CD8-positive, alpha-beta memory T cell (primary cell): Measurements from ENCODE around the gene FLYWCH1. TPM values are rescaled to one million over a fixed set of nuclear protein-coding genes. Genes with fewer than 3 reads are reported as not detected.
"Not testable (repeated sequence)": the region's sequence is repeated elsewhere in the genome, so short reads cannot be mapped to it uniquely, and the experiment has no call there.

Experiments used
- CTCF ChIA-PET: fragments of 350-600 bp; sonication (Branson Sonifier 250); formaldehyde crosslinking; loops from one replicate; lab custom pipeline; 2021; ENCODE audit warnings: antibody characterized with exemption; lab: Charles Lee
- POLR2A ChIA-PET: fragments of 350-600 bp; sonication (Branson Sonifier 250); formaldehyde crosslinking; loops from one replicate; lab custom pipeline; 2021; ENCODE audit warnings: antibody characterized with exemption; lab: Charles Lee
- DNase-seq, 5 donors: peaks; one replicate each; pipeline versions ENCODE4 v3.0.0 to v3.0.0-alpha.2; 2020 to 2022; ENCODE audit warnings: mixed read lengths in 1 of 5
- H3K27ac ChIP-seq: one replicate; pipeline ENCODE4 v1.7.0; 2013; ENCODE audit warnings: low read depth, mild to moderate bottlenecking, low read length, moderate library complexity
- H3K27me3 ChIP-seq: 2 replicates; pipeline ENCODE4 v1.7.0; 2013; ENCODE audit warnings: low read length, mild to moderate bottlenecking; ENCODE audit not compliant: insufficient read depth, poor library complexity, severe bottlenecking
- H3K36me3 ChIP-seq: 2 replicates; pipeline ENCODE4 v1.7.0; 2013; ENCODE audit warnings: mild to moderate bottlenecking, low read length, moderate library complexity; ENCODE audit not compliant: insufficient read depth
- H3K4me1 ChIP-seq: 2 replicates; pipeline ENCODE4 v1.7.0; 2013; ENCODE audit warnings: mild to moderate bottlenecking, low read length, moderate library complexity; ENCODE audit not compliant: insufficient read depth
- H3K4me3 ChIP-seq: 2 replicates; pipeline ENCODE4 v1.7.0; 2013; ENCODE audit warnings: mild to moderate bottlenecking, low read length
- H3K9me3 ChIP-seq: 2 replicates; pipeline ENCODE4 v1.7.0; 2013; ENCODE audit warnings: mild to moderate bottlenecking, low read length
- H3K27ac Mint-ChIP-seq, 8 donors: one replicate each; pipeline ENCODE4 v1.8.0; 2020 to 2021; ENCODE audit warnings: mixed read lengths in 8 of 8, mild to moderate bottlenecking in 6 of 8, inconsistent platforms in 3 of 8, moderate library complexity in 3 of 8
- H3K27me3 Mint-ChIP-seq, 2 donors: one replicate each; pipeline ENCODE4 v1.8.0; 2020 to 2021; ENCODE audit warnings: mixed read lengths in 2 of 2, mild to moderate bottlenecking in 1 of 2, moderate library complexity in 1 of 2
- H3K36me3 Mint-ChIP-seq, 3 donors: one replicate each; pipeline ENCODE4 v1.8.0; 2020 to 2021; ENCODE audit warnings: mixed read lengths in 3 of 3, inconsistent platforms in 1 of 3, mild to moderate bottlenecking in 1 of 3
- H3K4me1 Mint-ChIP-seq, 3 donors: one replicate each; pipeline ENCODE4 v1.8.0; 2020 to 2021; ENCODE audit warnings: mixed read lengths in 3 of 3, inconsistent platforms in 1 of 3, mild to moderate bottlenecking in 1 of 3
- H3K4me3 Mint-ChIP-seq, 7 donors: one replicate each; pipeline ENCODE4 v1.8.0; 2020 to 2021; ENCODE audit warnings: mixed read lengths in 7 of 7, mild to moderate bottlenecking in 6 of 7, moderate library complexity in 4 of 7, inconsistent platforms in 2 of 7
- H3K9me3 Mint-ChIP-seq, 5 donors: one replicate each; pipeline ENCODE4 v1.8.0; 2020 to 2022; ENCODE audit warnings: mixed read lengths in 5 of 5, mild to moderate bottlenecking in 3 of 5, moderate library complexity in 2 of 5, inconsistent platforms in 1 of 5
- polyA plus RNA-seq: library from polyadenylated mRNA; unstranded; fragments of 300-500 nt; fragmentation: Illumina TruSeq; gene quantifications from one replicate; pipeline ENCODE4 v1.2.3, GENCODE V29; 2021
- total RNA-seq, 2 experiments: library from RNA; stranded (reverse); gene quantifications; one replicate each; pipeline ENCODE4 v1.2.3, GENCODE V29; 2021

FLYWCH1 gene
- total and polyA plus RNA-seq, 3 experiments from 2014 or later: 20.9 to 39.8 (median 37.2) TPM

DNA sequence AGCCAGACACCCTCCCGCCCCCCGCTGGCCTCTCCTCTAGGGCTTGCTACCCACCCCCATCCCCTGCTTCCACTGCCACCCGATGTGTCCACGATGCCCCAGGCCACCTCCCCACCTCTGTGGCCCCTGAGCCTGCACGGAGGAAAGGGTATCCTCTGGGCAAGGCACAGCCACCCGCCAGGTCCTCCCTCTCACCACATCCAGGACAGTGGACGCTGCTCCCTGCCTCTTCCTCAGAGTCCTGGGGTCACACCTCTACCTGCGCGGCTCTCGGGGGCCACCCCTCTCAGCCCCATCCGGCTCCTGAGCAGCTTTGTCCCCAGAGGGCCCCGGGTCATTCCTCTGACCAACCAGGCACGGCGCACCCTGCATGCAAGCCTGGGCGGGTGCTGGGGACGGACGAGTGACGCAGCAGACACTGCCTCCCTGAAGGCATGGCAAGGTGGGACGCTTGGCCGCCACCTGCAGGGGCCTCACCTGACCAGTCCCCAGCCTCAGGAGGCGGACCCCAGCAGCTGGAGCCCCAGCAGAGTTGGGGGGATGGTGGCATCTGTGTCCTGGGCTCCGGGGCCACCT, 24.8 kb downstream of the FLYWCH1 start:
- Histone ChIP-seq H3K4me3 (no peak overlapping the region), H3K27ac (no peak overlapping the region), H3K27me3 (no peaks in the 10 kb centered on the region), H3K36me3 (peaks cover 16% of the 10 kb centered on the region), H3K4me1 (no peaks in the 10 kb centered on the region), H3K9me3 (no peaks in the 10 kb centered on the region)
- Mint-ChIP-seq H3K9me3 (no peaks in the 10 kb centered on the region), H3K27me3 (no peaks in the 10 kb centered on the region), H3K4me1 (no peaks in the 10 kb centered on the region), H3K4me3 (no peak overlapping the region), H3K27ac (no peak overlapping the region), H3K36me3 (peaks cover 8 to 82% (median 15%) of the 10 kb centered on the region in 3 donors)
- DNase-seq: no peak
- ChIA-PET CTCF (interaction anchor here (1.4 kb wide), 1 partner anchor 10 kb away, joined by 3 read pairs; no protein-coding TSS in a partner anchor), POLR2A (interaction anchor here (0.6 to 0.7 kb wide), 2 partner anchors 16 to 26 kb away, joined by 4 to 5 read pairs; no protein-coding TSS in a partner anchor)

DNA sequence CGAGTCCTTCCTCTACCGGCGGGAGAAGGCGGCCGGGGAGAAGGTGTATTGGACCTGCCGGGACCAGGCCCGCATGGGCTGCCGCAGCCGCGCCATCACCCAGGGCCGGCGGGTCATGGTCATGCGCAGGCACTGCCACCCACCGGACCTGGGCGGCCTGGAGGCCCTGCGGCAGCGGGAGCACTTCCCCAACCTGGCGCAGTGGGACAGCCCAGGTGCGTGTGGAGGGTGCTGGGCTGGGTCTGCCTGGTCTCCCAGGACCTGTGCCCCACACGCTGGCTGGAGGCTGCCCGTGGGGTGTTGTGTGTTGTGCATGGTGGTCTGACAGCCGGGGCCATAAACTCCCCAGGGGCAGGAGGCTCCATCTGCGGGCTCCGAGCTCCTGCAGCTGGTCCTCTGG, 25.4 kb downstream of the FLYWCH1 start:
- H3K9me3 ChIP-seq: no peaks in the 10 kb centered on the region
- H3K4me1 ChIP-seq: no peaks in the 10 kb centered on the region
- ChIA-PET CTCF (interaction anchor here (1.4 kb wide), 1 partner anchor 10 kb away, joined by 3 read pairs; no protein-coding TSS in a partner anchor), POLR2A (no interaction called here)
- peaks cover 16% of the 10 kb centered on the region for H3K36me3 ChIP-seq
- Mint-ChIP-seq H3K4me3 (no peak overlapping the region), H3K27me3 (no peaks in the 10 kb centered on the region), H3K27ac (no peak overlapping the region), H3K4me1 (no peaks in the 10 kb centered on the region), H3K36me3 (peaks cover 8 to 83% (median 15%) of the 10 kb centered on the region in 3 donors), H3K9me3 (no peaks in the 10 kb centered on the region)
- no peak for DNase-seq
- no peaks in the 10 kb centered on the region for H3K27me3 ChIP-seq
- H3K27ac ChIP-seq: no peak overlapping the region
- no peak overlapping the region for H3K4me3 ChIP-seq

DNA sequence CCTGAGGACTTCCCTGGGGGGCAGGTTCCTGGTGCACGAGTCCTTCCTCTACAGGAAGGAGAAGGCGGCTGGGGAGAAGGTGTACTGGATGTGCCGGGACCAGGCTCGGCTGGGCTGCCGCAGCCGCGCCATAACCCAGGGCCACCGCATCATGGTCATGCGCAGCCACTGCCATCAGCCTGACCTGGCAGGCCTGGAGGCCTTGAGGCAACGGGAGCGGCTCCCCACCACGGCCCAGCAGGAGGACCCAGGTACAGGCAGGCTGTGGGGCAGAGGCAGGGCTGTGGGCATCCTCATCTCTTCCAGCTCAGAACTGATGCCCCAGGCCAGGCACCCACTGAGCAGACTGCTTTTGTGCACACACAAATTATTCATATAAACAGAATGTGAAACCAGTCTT, 26.5 kb downstream of the FLYWCH1 start:
- Histone ChIP-seq H3K27ac (no peak overlapping the region), H3K4me3 (no peak overlapping the region), H3K4me1 (no peaks in the 10 kb centered on the region), H3K36me3 (peaks cover 21% of the 10 kb centered on the region), H3K9me3 (no peaks in the 10 kb centered on the region), H3K27me3 (no peaks in the 10 kb centered on the region)
- no peaks in the 10 kb centered on the region for H3K4me1 Mint-ChIP-seq
- no peaks in the 10 kb centered on the region for H3K9me3 Mint-ChIP-seq
- ChIA-PET POLR2A (no interaction called here), CTCF (interaction anchor here (2.3 kb wide), 1 partner anchor 11 kb away, joined by 10 read pairs; no protein-coding TSS in a partner anchor)
- H3K27me3 Mint-ChIP-seq: no peaks in the 10 kb centered on the region
- no peak overlapping the region for H3K27ac Mint-ChIP-seq
- DNase-seq: no peak
- H3K36me3 Mint-ChIP-seq: peaks cover 11 to 81% (median 17%) of the 10 kb centered on the region in 3 donors
- no peak overlapping the region for H3K4me3 Mint-ChIP-seq

DNA sequence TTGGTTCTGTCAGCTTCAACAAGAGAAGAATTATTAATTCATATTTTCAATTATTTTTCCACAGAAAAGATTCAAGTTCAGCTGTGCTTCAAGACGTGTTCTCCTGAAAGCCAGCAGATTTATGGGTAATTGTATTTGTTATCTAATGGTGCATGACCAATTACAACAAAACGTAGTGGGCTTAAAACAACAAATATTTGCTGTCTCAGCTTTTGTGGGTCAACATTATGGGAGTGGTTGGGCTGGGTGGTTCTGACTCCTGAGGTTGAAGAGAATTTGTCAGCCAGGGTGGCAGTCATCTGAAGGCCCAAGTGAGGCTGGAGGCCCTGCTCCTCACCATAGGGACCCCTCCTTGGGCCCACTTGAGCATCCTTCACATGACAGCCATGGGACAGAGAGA, 28.2 kb downstream of the FLYWCH1 start:
- Mint-ChIP-seq H3K4me1 (no peaks in the 10 kb centered on the region), H3K27ac (peak overlapping the region in 1 of 8 donors; percentile 74), H3K27me3 (no peaks in the 10 kb centered on the region), H3K9me3 (no peaks in the 10 kb centered on the region), H3K4me3 (no peak overlapping the region), H3K36me3 (peaks cover 8 to 75% (median 10%) of the 10 kb centered on the region in 3 donors)
- Histone ChIP-seq H3K27me3 (no peaks in the 10 kb centered on the region), H3K27ac (no peak overlapping the region), H3K36me3 (peaks cover 23% of the 10 kb centered on the region), H3K4me1 (no peaks in the 10 kb centered on the region), H3K9me3 (no peaks in the 10 kb centered on the region), H3K4me3 (no peak overlapping the region)
- no peak for DNase-seq
- POLR2A ChIA-PET: no interaction called here
- CTCF ChIA-PET: interaction anchor here (0.6 to 2.3 kb wide), 6 partner anchors 12 to 490 kb away, joined by 3 to 10 read pairs (median 4); no protein-coding TSS in a partner anchor

DNA sequence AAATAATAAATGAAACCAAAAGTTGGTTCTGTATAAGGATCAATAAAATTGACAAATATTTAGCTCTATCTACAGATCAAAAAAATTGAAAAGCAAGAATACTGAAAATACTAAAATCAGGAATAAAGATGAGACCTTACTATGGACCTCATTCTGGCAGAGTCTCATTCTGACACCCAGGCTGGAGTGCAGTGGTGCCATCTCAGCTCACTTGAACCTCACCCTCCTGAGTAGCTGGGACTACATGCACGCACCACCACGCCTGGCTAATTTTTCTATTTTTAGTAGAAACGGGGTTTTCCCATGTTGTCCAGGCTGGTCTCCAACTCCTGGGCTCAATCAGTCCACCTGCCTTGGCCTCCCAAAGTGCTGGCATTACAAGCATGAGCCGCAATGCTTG, 30.3 kb downstream of the FLYWCH1 start:
- Mint-ChIP-seq H3K36me3 (peaks cover 10 to 63% (median 10%) of the 10 kb centered on the region in 3 donors), H3K27ac (peak overlapping the region in 1 of 8 donors; percentile 19), H3K27me3 (no peaks in the 10 kb centered on the region), H3K9me3 (no peaks in the 10 kb centered on the region), H3K4me1 (no peaks in the 10 kb centered on the region), H3K4me3 (no peak overlapping the region)
- no peaks in the 10 kb centered on the region for H3K4me1 ChIP-seq
- no peak for DNase-seq
- CTCF ChIA-PET: no interaction called here
- H3K4me3 ChIP-seq: no peak overlapping the region
- POLR2A ChIA-PET: interaction anchor here (0.7 kb wide), 1 partner anchor 52 kb away, joined by 8 read pairs; no protein-coding TSS in a partner anchor
- H3K36me3 ChIP-seq: peaks cover 23% of the 10 kb centered on the region
- H3K9me3 ChIP-seq: no peaks in the 10 kb centered on the region
- H3K27ac ChIP-seq: no peak overlapping the region
- no peaks in the 10 kb centered on the region for H3K27me3 ChIP-seq

DNA sequence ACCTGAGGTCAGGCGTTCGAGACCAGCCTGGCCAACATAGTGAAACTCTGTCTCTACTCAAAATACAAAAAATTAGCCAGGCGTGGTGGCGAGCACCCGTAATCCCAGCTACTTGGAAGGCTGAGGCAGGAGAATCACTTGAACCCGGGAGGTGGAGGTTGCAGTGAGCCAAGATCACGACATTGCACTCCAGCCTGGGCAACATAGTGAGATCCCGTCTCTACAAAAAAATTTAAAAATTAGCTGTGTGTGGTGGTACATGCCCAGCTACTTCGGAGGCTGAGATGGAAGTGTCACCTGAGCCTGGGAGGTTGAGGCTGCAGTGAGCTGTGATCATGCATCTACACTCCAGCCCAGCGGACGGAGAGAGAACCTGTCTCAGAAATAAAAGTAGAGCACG, 32.0 kb downstream of the FLYWCH1 start:
- not testable (repeated sequence) for H3K9me3 Mint-ChIP-seq, H3K27me3 Mint-ChIP-seq, H3K4me3 ChIP-seq, H3K9me3 ChIP-seq, H3K4me1 Mint-ChIP-seq, H3K27me3 ChIP-seq, DNase-seq, H3K27ac ChIP-seq, H3K4me1 ChIP-seq, H3K27ac Mint-ChIP-seq, H3K4me3 Mint-ChIP-seq
- CTCF ChIA-PET: interaction anchor here (2.5 kb wide), 1 partner anchor 17 kb away, joined by 7 read pairs; no protein-coding TSS in a partner anchor
- POLR2A ChIA-PET: interaction anchor here (0.6 kb wide), 1 partner anchor 613 kb away, joined by 4 read pairs; no protein-coding TSS in a partner anchor
- peaks cover 10 to 58% (median 10%) of the 10 kb centered on the region in 3 donors for H3K36me3 Mint-ChIP-seq
- H3K36me3 ChIP-seq: peaks cover 18% of the 10 kb centered on the region

DNA sequence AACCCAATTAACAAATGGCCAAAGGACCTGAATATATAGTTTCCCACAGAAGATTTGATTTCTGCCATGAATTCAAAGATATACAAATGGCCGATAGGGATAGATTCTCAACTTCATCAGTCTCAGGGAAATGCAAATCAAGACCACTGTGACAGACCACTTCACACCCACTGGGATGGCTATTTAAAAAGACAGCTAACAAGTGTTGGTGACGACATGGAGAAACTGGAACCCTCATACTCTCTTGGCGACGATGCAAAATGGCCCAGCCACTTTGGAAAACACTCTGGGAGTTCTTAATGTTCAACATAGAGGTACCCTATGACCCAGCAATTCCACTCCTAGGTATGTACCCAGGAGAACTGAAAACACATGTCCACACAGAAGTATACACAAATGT, 34.9 kb downstream of the FLYWCH1 start:
- no peaks in the 10 kb centered on the region for H3K9me3 Mint-ChIP-seq
- no peaks in the 10 kb centered on the region for H3K27me3 ChIP-seq
- H3K4me1 Mint-ChIP-seq: no peaks in the 10 kb centered on the region
- H3K4me3 Mint-ChIP-seq: no peak overlapping the region
- no peak for DNase-seq
- H3K36me3 Mint-ChIP-seq: peaks cover 4 to 37% (median 6%) of the 10 kb centered on the region in 3 donors
- no peaks in the 10 kb centered on the region for H3K27me3 Mint-ChIP-seq
- no peak overlapping the region for H3K27ac Mint-ChIP-seq
- H3K9me3 ChIP-seq: no peaks in the 10 kb centered on the region
- POLR2A ChIA-PET: no interaction called here
- H3K4me3 ChIP-seq: no peak overlapping the region
- H3K36me3 ChIP-seq: peaks cover 7% of the 10 kb centered on the region
- CTCF ChIA-PET: interaction anchor here (1.2 to 1.3 kb wide), 2 partner anchors 10 to 15 kb away, joined by 3 read pairs; no protein-coding TSS in a partner anchor
- H3K4me1 ChIP-seq: no peaks in the 10 kb centered on the region
- no peak overlapping the region for H3K27ac ChIP-seq
